ENCODE measurements around the gene SPTBN1. TPM values are rescaled to one million over a fixed set of nuclear protein-coding genes. Genes with fewer than 3 reads are reported as not detected.

Gene SPTBN1
- total and polyA plus RNA-seq, 2 of the 4 experiments (the other 2 are of a cell fraction), result 49.1 to 241 TPM

DNA sequence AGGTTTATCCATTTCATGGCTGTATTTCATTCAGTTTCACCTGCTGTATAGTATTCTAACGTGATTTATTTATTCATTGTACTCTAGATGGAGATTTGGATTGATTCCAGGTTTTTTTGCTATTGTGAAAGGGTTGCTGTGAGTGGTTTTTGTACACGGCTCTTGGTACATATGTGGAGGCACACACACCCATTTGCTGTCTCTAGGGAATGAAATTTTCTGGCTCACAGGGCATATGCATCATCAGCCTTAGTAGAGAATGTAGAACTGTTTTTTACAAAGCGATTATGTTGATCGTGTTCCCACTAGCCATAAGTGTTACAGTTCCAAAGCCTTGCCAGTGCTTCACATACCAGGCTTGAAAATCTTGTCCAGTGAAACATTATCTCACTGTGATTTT, 5.1 kb downstream of the SPTBN1 start:
- intact Hi-C loops (cut with micrococcal nuclease), result no loop called here
- no peak for ATAC-seq (ENCODE audit: low read depth)
- H3K9me1 ChIP-seq (ENCODE audit: insufficient read depth, low read length), result peaks cover 10% of the 10 kb centered on the region
- H2BK20ac ChIP-seq (ENCODE audit: low read depth, low read length), result no peak overlapping the region
- BruUV-seq (replicated peaks), result no TSS peak
- no peak overlapping the region for H2AFZ ChIP-seq (replicated peaks; ENCODE audit: low read length, poor library complexity)
- peaks cover 67% of the 10 kb centered on the region for H4K20me1 ChIP-seq (ENCODE audit: insufficient read depth, low read length)
- H2BK15ac ChIP-seq (ENCODE audit: low read depth, low read length), result no peak overlapping the region
- no peak overlapping the region for H3K56ac ChIP-seq (ENCODE audit: extremely low read depth, insufficient read depth, low read length)
- H4K91ac ChIP-seq (ENCODE audit: insufficient read depth, low read depth, low read length), result no peak overlapping the region
- WGBS, 2 experiments (ENCODE audit: extremely low coverage in 2 of 2, insufficient read length in 1 of 2), result no CpG with 5 or more reads among the region's 4 CpGs
- CTCF ChIA-PET, result no interaction called here
- no peak overlapping the region for H2AK9ac ChIP-seq (replicated peaks; ENCODE audit: low read depth, low read length, poor library complexity)
- no peak overlapping the region for H3K27ac ChIP-seq (ENCODE audit: insufficient read depth, low read length)
- H3K9me3 ChIP-seq (ENCODE audit: control insufficient read depth, insufficient read depth, low read length), result no peaks in the 10 kb centered on the region
- DNase-seq, result no peak
- peaks cover 16 to 67% of the 10 kb centered on the region in 2 experiments; a peak in 3 of 4 replicates for H3K79me1 ChIP-seq (ENCODE audit: low read depth in 1 of 2, low read length in 2 of 2)
- no peak overlapping the region for H3K4me3 ChIP-seq (ENCODE audit: insufficient read depth, low read depth, low read length)
- TF ChIP-seq FOS (IDR thresholded peaks at IDR 0.05; ENCODE audit: low read depth, low read length) (no peak), SMC3 (IDR thresholded peaks at IDR 0.05; ENCODE audit: low read depth, low read length) (no peak), RFX5 (IDR thresholded peaks at IDR 0.05; ENCODE audit: low read depth, low read length) (no peak), MAZ (IDR thresholded peaks at IDR 0.05; ENCODE audit: borderline replicate concordance, low read depth, low read length) (no peak), CEBPB (IDR thresholded peaks at IDR 0.05; ENCODE audit: low read depth, low read length) (no peak), RAD21 (IDR thresholded peaks at IDR 0.05; ENCODE audit: low read length) (no peak), CHD1 (IDR thresholded peaks at IDR 0.05; ENCODE audit: low read depth, low read length) (no peak), ELK1 (IDR thresholded peaks at IDR 0.05; ENCODE audit: borderline replicate concordance, low read depth, low read length) (no peak), MAFK (IDR thresholded peaks at IDR 0.05; ENCODE audit: low read depth, low read length) (no peak), BHLHE40 (IDR thresholded peaks at IDR 0.05; ENCODE audit: low read depth, low read length) (no peak), RCOR1 (IDR thresholded peaks at IDR 0.05; ENCODE audit: insufficient replicate concordance, low read length) (no peak), POLR2A (IDR thresholded peaks at IDR 0.05; ENCODE audit: low read depth, low read length) (no peak)
- TF ChIP-seq, protein P1, sequence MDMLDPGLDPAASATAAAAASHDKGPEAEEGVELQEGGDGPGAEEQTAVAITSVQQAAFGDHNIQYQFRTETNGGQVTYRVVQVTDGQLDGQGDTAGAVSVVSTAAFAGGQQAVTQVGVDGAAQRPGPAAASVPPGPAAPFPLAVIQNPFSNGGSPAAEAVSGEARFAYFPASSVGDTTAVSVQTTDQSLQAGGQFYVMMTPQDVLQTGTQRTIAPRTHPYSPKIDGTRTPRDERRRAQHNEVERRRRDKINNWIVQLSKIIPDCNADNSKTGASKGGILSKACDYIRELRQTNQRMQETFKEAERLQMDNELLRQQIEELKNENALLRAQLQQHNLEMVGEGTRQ (IDR thresholded peaks at IDR 0.05; ENCODE audit: low read depth, low read length), result no peak
- H3K14ac ChIP-seq (replicated peaks; ENCODE audit: low read depth, low read length), result no peak overlapping the region
- no peak overlapping the region for H3K4me2 ChIP-seq (ENCODE audit: low read depth, low read length)
- H3K27me3 ChIP-seq (ENCODE audit: control insufficient read depth, insufficient read depth, low read length), result no peaks in the 10 kb centered on the region
- no peak overlapping the region for H2BK120ac ChIP-seq (ENCODE audit: low read depth, low read length)
- H3K4ac ChIP-seq (ENCODE audit: low read depth, low read length), result no peak overlapping the region
- H3K18ac ChIP-seq (ENCODE audit: low read depth, low read length), result no peak overlapping the region
- H3K4me1 ChIP-seq (ENCODE audit: control insufficient read depth, insufficient read depth, low read length), result peaks cover 7% of the 10 kb centered on the region; the same call in 1 of the 2 replicates
- no peak overlapping the region for H3K9ac ChIP-seq (ENCODE audit: low read depth, low read length)
- no peak overlapping the region for H4K8ac ChIP-seq (ENCODE audit: low read depth in 2 of 2, low read length in 2 of 2)
- H2AK5ac ChIP-seq (ENCODE audit: low read depth, low read length), result no peak overlapping the region
- dilution Hi-C loops (cut with HindIII; ENCODE audit: low sequenced_read_pairs, unreplicated experiment), result no loop called here
- H2BK5ac ChIP-seq (ENCODE audit: low read depth, low read length, poor library complexity, severe bottlenecking), result no peak overlapping the region
- no peaks in the 10 kb centered on the region for H3K36me3 ChIP-seq (ENCODE audit: control insufficient read depth, insufficient read depth, low read length)
- in situ Hi-C loops (cut with MboI; ENCODE audit: low sequenced_read_pairs), result no loop called here
- POLR2A ChIA-PET (ENCODE audit: unreplicated experiment), result no interaction called here
- H4K5ac ChIP-seq (ENCODE audit: low read depth, low read length), result no peak overlapping the region
- H3K23ac ChIP-seq (ENCODE audit: low read depth, low read length), result no peak overlapping the region

Data from IMR-90 (cell line).